GM20000 (cell line): Measurements from ENCODE around the gene A1BG.

Source experiments
- DNase-seq: peaks from one replicate; pipeline ENCODE4 v3.0.0; 2012; ENCODE audit warnings: low spot score
- CTCF ChIP-seq: IDR thresholded peaks from 2 replicates; pipeline ENCODE4 v1.5.1; 2012; ENCODE audit warnings: mild to moderate bottlenecking, control low read depth; ENCODE audit errors: extremely low read depth, missing control alignments

A1BG gene

GRCh38 chr19:58305065-58305931 lies 48.0 kb downstream of the A1BG start, which contains the start of gene ERVK3-1:
Gene ERVK3-1 (plus strand): TSS chr19:58305377. CDS start chr19:58312169, 6,792 bp downstream.
- peak; percentile 94 for DNase-seq
- no peak for TF ChIP-seq CTCF

GRCh38 chr19:58304748-58305064 lies 48.6 kb downstream of the A1BG start:
- TF ChIP-seq CTCF: no peak
- no peak for DNase-seq

- no peak for TF ChIP-seq CTCF
Measured at GRCh38 chr19:58304255-58304654, 49.0 kb downstream of the A1BG start.

GRCh38 chr19:58300620-58301019 lies 52.7 kb downstream of the A1BG start:
- no peak for TF ChIP-seq CTCF
- DNase-seq: no peak

More at GRCh38 chr19:58304255-58304654, 49.0 kb downstream of the A1BG start:
- DNase-seq: no peak

- no peak for TF ChIP-seq CTCF
- DNase-seq: no peak
Measured at GRCh38 chr19:58296104-58296503, 57.2 kb downstream of the A1BG start.
